H54 (cell line): Measurements from ENCODE around the gene MDN1.
A peak's percentile ranks its signal among the peaks of the same experiment; 100 is the strongest.
"Not testable (repeated sequence)": the region's sequence is repeated elsewhere in the genome, so short reads cannot be mapped to it uniquely, and the experiment has no call there.

Experiments
- DNase-seq: peaks from one replicate; pipeline ENCODE4 v3.0.0; 2011; ENCODE audit warnings: low spot score, mixed read lengths; ENCODE audit not compliant: insufficient read length
- FAIRE-seq: peaks from 3 replicates; lab custom pipeline; 2011; peaks lifted over from hg19 to GRCh38; lab: Jason Lieb, UNC
- POLR2A ChIP-seq: IDR thresholded peaks from 2 replicates; pipeline ENCODE4 v1.6.1; 2011; ENCODE audit warnings: low read depth, mild to moderate bottlenecking, low read length

MDN1 gene

GRCh38 chr6:89819336-89820130 lies at the start of gene MDN1:
Gene MDN1, minus strand, starts transcription at chr6:89819794. Its CDS starts 187 bp downstream, at chr6:89819607.
- peak; percentile 77 for DNase-seq
- no peak for FAIRE-seq
- TF ChIP-seq POLR2A = peak; percentile 73

GRCh38 chr6:89866024-89866678 lies 46.6 kb upstream of the MDN1 start:
- FAIRE-seq (no peak), DNase-seq (no peak)
- TF ChIP-seq POLR2A = no peak

- FAIRE-seq (no peak), DNase-seq (no peak)
- no peak for TF ChIP-seq POLR2A
Observed at GRCh38 chr6:89862698-89863097, 43.1 kb upstream of the MDN1 start.

- FAIRE-seq (no peak), DNase-seq (no peak)
- no peak for TF ChIP-seq POLR2A
Observed at GRCh38 chr6:89862273-89862672, 42.7 kb upstream of the MDN1 start.

GRCh38 chr6:89859744-89860143 lies 40.1 kb upstream of the MDN1 start:
- TF ChIP-seq POLR2A = no peak
- DNase-seq (no peak), FAIRE-seq (no peak)

GRCh38 chr6:89858041-89858440 lies 38.4 kb upstream of the MDN1 start:
- no peak for FAIRE-seq
- no peak for TF ChIP-seq POLR2A
- no peak for DNase-seq

- DNase-seq (no peak), FAIRE-seq (no peak)
- no peak for TF ChIP-seq POLR2A
Observed at GRCh38 chr6:89853068-89853467, 33.5 kb upstream of the MDN1 start.

GRCh38 chr6:89847513-89847912 lies 27.9 kb upstream of the MDN1 start:
- DNase-seq, FAIRE-seq: not testable (repeated sequence)

GRCh38 chr6:89843070-89843469 lies 23.5 kb upstream of the MDN1 start:
- DNase-seq (no peak), FAIRE-seq (no peak)
- TF ChIP-seq POLR2A = no peak

GRCh38 chr6:89842228-89842627 lies 22.6 kb upstream of the MDN1 start:
- no peak for TF ChIP-seq POLR2A
- FAIRE-seq = no peak
- DNase-seq = no peak

- DNase-seq (no peak), FAIRE-seq (no peak)
- TF ChIP-seq POLR2A = no peak
Observed at GRCh38 chr6:89840538-89840937, 20.9 kb upstream of the MDN1 start.

- TF ChIP-seq POLR2A = no peak
- no peak for DNase-seq
- FAIRE-seq = no peak
Observed at GRCh38 chr6:89836639-89837222, 17.1 kb upstream of the MDN1 start.

GRCh38 chr6:89834884-89835792 lies 15.5 kb upstream of the MDN1 start:
- TF ChIP-seq POLR2A = no peak
- FAIRE-seq (no peak), DNase-seq (no peak)
